H1 (cell line): Measurements from ENCODE around the gene HAUS2. TPM values are rescaled to one million over a fixed set of nuclear protein-coding genes. Genes with fewer than 3 reads are reported as not detected.

Experiments used
- CTCF ChIA-PET: fragments of 300-600 bp; sonication (Branson Sonifier 250); formaldehyde crosslinking; loops from one replicate; lab custom pipeline; 2021; ENCODE audit not compliant: partially characterized antibody; lab: Charles Lee
- POLR2A ChIA-PET: fragments of 300-600 bp; sonication (Branson Sonifier 250); formaldehyde crosslinking; loops from one replicate; lab custom pipeline; 2021; ENCODE audit warnings: inconsistent platforms; ENCODE audit not compliant: partially characterized antibody; lab: Charles Lee
- DNase-seq, 2 experiments: peaks; one replicate each; pipeline versions ENCODE4 v3.0.0 to v3.0.0-alpha.2; 2010 to 2022; ENCODE audit warnings: low spot score in 2 of 2, low read depth in 1 of 2, mixed read lengths in 1 of 2
- FAIRE-seq: peaks from 2 replicates; lab custom pipeline; 2011; peaks lifted over from hg19 to GRCh38; lab: Jason Lieb, UNC
- H2AFZ ChIP-seq: 2 replicates; pipeline ENCODE4 v1.8.1; 2012; ENCODE audit warnings: low read length, inconsistent platforms
- H2AK5ac ChIP-seq: 2 replicates; pipeline ENCODE4 v1.6.1; 2013; ENCODE audit warnings: low read depth, low read length
- H2BK120ac ChIP-seq: replicated peaks from 2 replicates; pipeline ENCODE3; 2013; ENCODE audit warnings: low read depth, low read length, inconsistent platforms
- H2BK12ac ChIP-seq: 2 replicates; pipeline ENCODE4 v1.6.1; 2013; ENCODE audit warnings: low read depth, low read length
- H2BK15ac ChIP-seq: 2 replicates; pipeline ENCODE4 v1.6.1; 2013; ENCODE audit warnings: low read length
- H2BK20ac ChIP-seq: 2 replicates; pipeline ENCODE4 v1.6.1; 2013; ENCODE audit warnings: low read length
- H2BK5ac ChIP-seq: 2 replicates; pipeline ENCODE4 v1.6.1; 2013; ENCODE audit warnings: low read depth, low read length
- H3K14ac ChIP-seq: 2 replicates; pipeline ENCODE4 v1.6.1; 2013; ENCODE audit warnings: inconsistent platforms; ENCODE audit not compliant: insufficient read length
- H3K18ac ChIP-seq: 2 replicates; pipeline ENCODE4 v1.6.1; 2013; ENCODE audit warnings: low read length; ENCODE audit errors: extremely low read depth
- H3K23ac ChIP-seq: 2 replicates; pipeline ENCODE4 v1.6.1; 2013; ENCODE audit warnings: inconsistent platforms; ENCODE audit not compliant: insufficient read length
- H3K23me2 ChIP-seq: 2 replicates; pipeline ENCODE4 v1.6.1; 2013; ENCODE audit warnings: low read depth, low read length
- H3K27ac ChIP-seq: 2 replicates; pipeline ENCODE4 v1.6.1; 2011; ENCODE audit warnings: low read depth, low read length, inconsistent platforms
- H3K27me3 ChIP-seq, 4 experiments: replicated peaks in 1 of 4; 1 replicate in 1 of 4; 2 replicates in 3 of 4; pipeline versions ENCODE4 v1.6.1 to v1.8.1; 2011 to 2013; ENCODE audit warnings: low read length in 3 of 4, mild to moderate bottlenecking in 3 of 4, inconsistent platforms in 2 of 4, mixed read lengths in 2 of 4, moderate library complexity in 1 of 4; ENCODE audit not compliant: control insufficient read depth in 3 of 4, insufficient read depth in 3 of 4; ENCODE audit errors: extremely low read depth in 1 of 4
- H3K36me3 ChIP-seq, 4 experiments: 2 replicates each; pipeline versions ENCODE4 v1.6.1 to v1.8.1; 2011 to 2013; ENCODE audit warnings: mild to moderate bottlenecking in 4 of 4, low read length in 3 of 4, moderate library complexity in 2 of 4, control low read depth in 1 of 4, inconsistent platforms in 1 of 4; ENCODE audit not compliant: insufficient read depth in 4 of 4, control insufficient read depth in 2 of 4
- H3K4ac ChIP-seq: replicated peaks from 2 replicates; pipeline ENCODE3; 2013; ENCODE audit warnings: low read length, low read depth, mixed read lengths, inconsistent platforms; ENCODE audit not compliant: insufficient read length
- H3K4me1 ChIP-seq, 4 experiments: replicated peaks in 1 of 4; 1 replicate in 1 of 4; 2 replicates in 3 of 4; pipeline versions ENCODE4 v1.6.1 to v1.8.1; 2011 to 2013; ENCODE audit warnings: low read length in 3 of 4, inconsistent platforms in 2 of 4, mixed read lengths in 1 of 4; ENCODE audit not compliant: insufficient read depth in 4 of 4, control insufficient read depth in 3 of 4
- H3K4me2 ChIP-seq, 2 experiments: 2 replicates each; pipeline versions ENCODE4 v1.6.1 to v1.8.1; 2011 to 2013; ENCODE audit warnings: low read depth in 2 of 2, low read length in 2 of 2, control low read depth in 1 of 2, inconsistent platforms in 1 of 2, mild to moderate bottlenecking in 1 of 2; ENCODE audit not compliant: insufficient read depth in 1 of 2
- H3K4me3 ChIP-seq, 4 experiments: fragments of 200-600, 300-600 bp in 1 of 4; sonication (generic), shearing (Covaris generic), sonication (Bioruptor Twin) in 1 of 4; 2 replicates each; pipeline versions ENCODE4 v1.5.1 to v1.8.1; 2011 to 2016; ENCODE audit warnings: low read length in 4 of 4, low read depth in 3 of 4, control low read depth in 2 of 4, inconsistent platforms in 2 of 4, mild to moderate bottlenecking in 2 of 4, mixed read lengths in 1 of 4, moderate library complexity in 1 of 4; ENCODE audit not compliant: insufficient read depth in 2 of 4; ENCODE audit errors: extremely low read depth in 1 of 4
- H3K56ac ChIP-seq: replicated peaks from 2 replicates; pipeline ENCODE3; 2013; ENCODE audit warnings: low read depth, mild to moderate bottlenecking, mixed read lengths, low read length, inconsistent platforms; ENCODE audit not compliant: insufficient read length
- H3K79me1 ChIP-seq: 2 replicates; pipeline ENCODE4 v1.6.1; 2013; ENCODE audit warnings: low read depth, low read length, control low read depth
- H3K79me2 ChIP-seq, 2 experiments: 2 replicates each; pipeline versions ENCODE4 v1.6.1 to v1.8.1; 2012 to 2013; ENCODE audit warnings: low read length in 2 of 2, mild to moderate bottlenecking in 2 of 2, inconsistent platforms in 1 of 2; ENCODE audit not compliant: insufficient read depth in 2 of 2, control insufficient read depth in 1 of 2
- H3K9ac ChIP-seq, 4 experiments: replicated peaks in 1 of 4; 1 replicate in 1 of 4; 2 replicates in 3 of 4; pipeline versions ENCODE4 v1.6.1 to v1.8.1; 2011 to 2013; ENCODE audit warnings: low read depth in 3 of 4, low read length in 3 of 4, control low read depth in 2 of 4, mild to moderate bottlenecking in 2 of 4, moderate library complexity in 2 of 4, inconsistent platforms in 1 of 4; ENCODE audit errors: extremely low read depth in 1 of 4
- H3K9me3 ChIP-seq, 2 experiments: 2 replicates each; pipeline versions ENCODE4 v1.6.1 to v1.8.1; 2012 to 2013; ENCODE audit warnings: mild to moderate bottlenecking in 2 of 2, moderate library complexity in 2 of 2, control low read depth in 1 of 2, inconsistent platforms in 1 of 2, low read depth in 1 of 2, low read length in 1 of 2, mixed read lengths in 1 of 2; ENCODE audit not compliant: insufficient read depth in 2 of 2
- H4K20me1 ChIP-seq, 2 experiments: replicated peaks in 1 of 2; 2 replicates each; pipeline versions ENCODE3 to v1.8.1; 2011 to 2013; ENCODE audit warnings: inconsistent platforms in 2 of 2, low read length in 2 of 2, mild to moderate bottlenecking in 1 of 2; ENCODE audit not compliant: insufficient read depth in 2 of 2, control insufficient read depth in 1 of 2
- H4K5ac ChIP-seq: 2 replicates; pipeline ENCODE4 v1.6.1; 2013; ENCODE audit warnings: low read length, low read depth, mixed read lengths, inconsistent platforms; ENCODE audit not compliant: insufficient read length
- H4K8ac ChIP-seq: 2 replicates; pipeline ENCODE4 v1.8.0; 2013; ENCODE audit warnings: mild to moderate bottlenecking, moderate library complexity, low read length, inconsistent platforms; ENCODE audit not compliant: insufficient read depth; ENCODE audit errors: extremely low read depth
- H4K91ac ChIP-seq: replicated peaks from 2 replicates; pipeline ENCODE3; 2013; ENCODE audit warnings: low read length, mixed read lengths, inconsistent platforms; ENCODE audit not compliant: insufficient read length
- ASH2L ChIP-seq: fragments of 200-600, 300-600 bp; sonication (generic); IDR thresholded peaks from one replicate; pipeline ENCODE4 v1.7.1; 2017; ENCODE audit warnings: low read length
- RFX5 ChIP-seq: IDR thresholded peaks from 2 replicates; pipeline ENCODE4 v1.6.1; 2011; ENCODE audit warnings: low read depth, low read length, improper control_type of control experiment, borderline replicate concordance
- WGBS, 2 experiments: shearing (Covaris generic) in 1 of 2; methylation state at CpG; one replicate each; pipeline versions ENCODE4 v1.1.6 to v1.1.7; 2013 to 2015; ENCODE audit warnings: low lambda C conversion rate in 2 of 2, mixed read lengths in 2 of 2, inconsistent platforms in 1 of 2, low coverage in 1 of 2, missing lambda C conversion rate in 1 of 2; ENCODE audit not compliant: insufficient replicate concordance in 2 of 2, insufficient coverage in 1 of 2, insufficient read length in 1 of 2; ENCODE audit errors: extremely low coverage in 1 of 2, missing lambda C conversion rate in 1 of 2; 5-methylcytosine and 5-hydroxymethylcytosine counted together
- polyA plus RNA-seq, 7 experiments: library from polyadenylated mRNA; depleted of rRNA in 3 of 7; stranded (reverse) in 5 of 7; unstranded in 2 of 7; fragments of >200 nt in 5 of 7; fragments of 200-250 nt in 2 of 7; gene quantifications; 1 replicate in 5 of 7; 2 replicates in 1 of 7; 4 replicates in 1 of 7; pipeline versions ENCODE4 v1.2.1 to v1.2.3, GENCODE V29; 2011 to 2013; ENCODE audit warnings: missing spikeins in 2 of 7, mixed read lengths in 2 of 7
- total RNA-seq: library from RNA; stranded (reverse); fragmentation: NEBNext Ultra II Directional; extraction: Animal tissue kit (Norgen Biotek cat#: 25700); gene quantifications from 2 replicates; pipeline ENCODE4 v1.2.1, GENCODE V29; 2021

HAUS2 gene
- total and polyA plus RNA-seq, 2 of the 8 experiments (the other 6 are each of a cell fraction or from before 2014, with no cell fraction given): 12.1 to 33.5 TPM

DNA sequence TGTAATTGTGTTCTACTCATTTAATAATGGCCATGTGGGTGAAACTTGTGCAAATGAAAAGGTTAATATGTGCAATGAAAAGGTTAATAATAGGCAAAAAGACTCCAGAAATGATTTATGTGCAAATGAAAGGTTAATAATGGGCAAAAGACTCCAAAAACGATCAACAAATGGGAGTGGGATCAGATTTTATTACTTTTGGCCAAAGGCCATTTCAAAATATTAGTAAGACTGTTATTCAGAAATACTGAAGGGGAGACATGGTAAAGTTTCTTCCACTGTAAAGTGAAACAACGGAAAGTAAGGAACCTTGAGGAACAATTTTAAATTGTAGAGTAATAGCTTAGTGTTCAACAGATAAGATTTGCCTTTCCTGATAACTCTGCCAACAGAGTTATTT lies 67.5 kb downstream of the HAUS2 start:
- Histone ChIP-seq H3K79me2 (no peaks in the 10 kb centered on the region), H2BK120ac (no peak overlapping the region), H4K20me1 (no peaks in the 10 kb centered on the region), H2BK15ac (no peak overlapping the region), H3K23ac (no peak overlapping the region), H3K4ac (no peak overlapping the region), H2AFZ (no peak overlapping the region), H3K27ac (no peak overlapping the region), H4K5ac (no peak overlapping the region), H3K4me1 (peaks cover 0 to 10% (median 3%) of the 10 kb centered on the region in 4 experiments; a peak in 2 of 7 replicates), H4K91ac (no peak overlapping the region), H2AK5ac (no peak overlapping the region), H3K23me2 (no peaks in the 10 kb centered on the region), H3K36me3 (no peaks in the 10 kb centered on the region), H3K18ac (no peak overlapping the region), H4K8ac (no peak overlapping the region), H3K14ac (no peak overlapping the region), H3K4me2 (no peak overlapping the region), H2BK5ac (no peak overlapping the region), H3K79me1 (no peaks in the 10 kb centered on the region), H2BK20ac (no peak overlapping the region), H2BK12ac (no peak overlapping the region), H3K9ac (no peak overlapping the region), H3K56ac (no peak overlapping the region), H3K9me3 (no peaks in the 10 kb centered on the region), H3K27me3 (no peaks in the 10 kb centered on the region), H3K4me3 (no peak overlapping the region)
- 85% methylated on average over 2 of the region's 2 CpGs; no CpG with 5 or more reads in 1 of the 2 experiments for WGBS, 2 experiments
- FAIRE-seq: no peak
- CTCF ChIA-PET: interaction anchor here (0.6 kb wide), 2 partner anchors 184 to 388 kb away, joined by 3 read pairs; no protein-coding TSS in a partner anchor
- POLR2A ChIA-PET: no interaction called here
- DNase-seq: no peak
- TF ChIP-seq ASH2L (no peak), RFX5 (no peak)
